Osteoblast (primary cell): ENCODE results near the gene SLC11A2. TPM values are rescaled to one million over a fixed set of nuclear protein-coding genes. Genes with fewer than 3 reads are reported as not detected.
A peak's percentile ranks its signal among the peaks of the same experiment; 100 is the strongest.

ENCODE experiments used
- DNase-seq: peaks from one replicate; pipeline ENCODE4 v3.0.0; 2011; ENCODE audit warnings: low spot score, mixed read lengths; ENCODE audit not compliant: insufficient read length; ENCODE audit errors: missing footprints
- H2AFZ ChIP-seq: 2 replicates; pipeline ENCODE4 v1.6.0; 2011; ENCODE audit warnings: mild to moderate bottlenecking, low read length
- H3K27ac ChIP-seq: 2 replicates; pipeline ENCODE4 v1.5.1; 2011; ENCODE audit warnings: mild to moderate bottlenecking, low read depth, low read length, moderate library complexity
- H3K27me3 ChIP-seq: 2 replicates; pipeline ENCODE4 v1.6.0; 2012; ENCODE audit warnings: mild to moderate bottlenecking, control low read depth, inconsistent platforms, low read length, moderate library complexity; ENCODE audit not compliant: insufficient read depth
- H3K36me3 ChIP-seq: 2 replicates; pipeline ENCODE4 v1.5.1; 2011; ENCODE audit warnings: mild to moderate bottlenecking, low read length, control low read depth, moderate library complexity; ENCODE audit not compliant: insufficient read depth
- H3K4me1 ChIP-seq: 2 replicates; pipeline ENCODE4 v1.5.1; 2011; ENCODE audit warnings: mild to moderate bottlenecking, low read length, control low read depth, moderate library complexity; ENCODE audit not compliant: insufficient read depth
- H3K4me2 ChIP-seq: 2 replicates; pipeline ENCODE4 v1.6.0; 2011; ENCODE audit warnings: mild to moderate bottlenecking, low read length; ENCODE audit not compliant: insufficient read depth
- H3K4me3 ChIP-seq: fragments of 200-600 bp; sonication (generic); 3 replicates; pipeline ENCODE4 v1.5.1; 2012; ENCODE audit warnings: mild to moderate bottlenecking, low read length, inconsistent platforms; ENCODE audit not compliant: insufficient read depth
- H3K79me2 ChIP-seq: 2 replicates; pipeline ENCODE4 v1.6.0; 2012; ENCODE audit warnings: mild to moderate bottlenecking, low read length, control low read depth, inconsistent platforms; ENCODE audit not compliant: insufficient read depth
- H3K9me3 ChIP-seq: 2 replicates; pipeline ENCODE4 v1.5.1; 2011; ENCODE audit warnings: low read depth, low read length, control low read depth
- H4K20me1 ChIP-seq: 2 replicates; pipeline ENCODE4 v1.6.0; 2012; ENCODE audit warnings: mild to moderate bottlenecking, low read length, control low read depth; ENCODE audit not compliant: insufficient read depth
- CTCF ChIP-seq: IDR thresholded peaks from 2 replicates; pipeline ENCODE4 v1.5.1; 2011; ENCODE audit warnings: mild to moderate bottlenecking, low read depth, low read length, moderate library complexity; ENCODE audit errors: extremely low read depth
- total RNA-seq: library from RNA; depleted of rRNA; stranded (reverse); fragments of >200 nt; gene quantifications from 2 replicates; pipeline ENCODE4 v1.2.3, GENCODE V29; 2012

SLC11A2 gene
- total RNA-seq, 1 donor = 64.4 TPM

- Histone ChIP-seq H3K9me3 (no peaks in the 10 kb centered on the region), H3K27ac (no peak overlapping the region), H4K20me1 (no peaks in the 10 kb centered on the region), H3K4me3 (no peak overlapping the region), H3K27me3 (no peaks in the 10 kb centered on the region), H3K79me2 (peaks cover 22% of the 10 kb centered on the region), H3K4me2 (peak overlapping the region; percentile 96), H3K36me3 (peaks cover 9% of the 10 kb centered on the region), H3K4me1 (peaks cover 15% of the 10 kb centered on the region), H2AFZ (no peak overlapping the region)
- TF ChIP-seq CTCF = no peak
- no peak for DNase-seq
Observed at GRCh38 chr12:51049525-51049924, 23.3 kb upstream of the SLC11A2 start.

- H3K9me3 ChIP-seq = no peaks in the 10 kb centered on the region
- H3K36me3 ChIP-seq = peaks cover under 1% of the 10 kb centered on the region
- no peak for TF ChIP-seq CTCF
- H3K27ac ChIP-seq = peak overlapping the region; percentile 77
- H3K27me3 ChIP-seq = no peaks in the 10 kb centered on the region
- peak overlapping the region; percentile 85 for H3K4me3 ChIP-seq
- peak overlapping the region; percentile 96 for H3K4me2 ChIP-seq
- H3K79me2 ChIP-seq = peaks cover 22% of the 10 kb centered on the region
- DNase-seq = no peak
- peak overlapping the region; percentile 89 for H2AFZ ChIP-seq
- H3K4me1 ChIP-seq = peaks cover 15% of the 10 kb centered on the region
- no peaks in the 10 kb centered on the region for H4K20me1 ChIP-seq
Observed at GRCh38 chr12:51048661-51049251, 22.6 kb upstream of the SLC11A2 start.

- Histone ChIP-seq H3K4me3 (peak within 1 kb of the TSS; percentile 85), H3K27ac (peak within 1 kb of the TSS; percentile 77), H3K79me2 (peaks cover 22% of the 10 kb centered on the region), H3K27me3 (no peaks in the 10 kb centered on the region), H4K20me1 (no peaks in the 10 kb centered on the region), H3K9me3 (no peaks in the 10 kb centered on the region), H3K4me2 (peak within 1 kb of the TSS; percentile 96), H3K36me3 (no peaks in the 10 kb centered on the region), H2AFZ (peak within 1 kb of the TSS; percentile 89), H3K4me1 (peaks cover 15% of the 10 kb centered on the region)
- peak; percentile 85 for TF ChIP-seq CTCF
- DNase-seq = peak; percentile 97
Observed at GRCh38 chr12:51047655-51048540, 21.7 kb upstream of the SLC11A2 start, which contains the start of gene LETMD1. Gene LETMD1 (plus strand): TSS chr12:51048327. CDS start chr12:51048357, 30 bp downstream.

- Histone ChIP-seq H4K20me1 (no peaks in the 10 kb centered on the region), H3K27ac (no peak overlapping the region), H3K36me3 (no peaks in the 10 kb centered on the region), H3K79me2 (no peaks in the 10 kb centered on the region), H2AFZ (no peak overlapping the region), H3K27me3 (no peaks in the 10 kb centered on the region), H3K4me1 (no peaks in the 10 kb centered on the region), H3K4me3 (no peak overlapping the region), H3K9me3 (no peaks in the 10 kb centered on the region), H3K4me2 (no peak overlapping the region)
- no peak for DNase-seq
- no peak for TF ChIP-seq CTCF
Observed at GRCh38 chr12:51036279-51036678, 10.1 kb upstream of the SLC11A2 start.
